Caco-2 (cell line): Measurements from ENCODE around the gene CTAGE4. TPM values are rescaled to one million over a fixed set of nuclear protein-coding genes. Genes with fewer than 3 reads are reported as not detected.
"Not testable (repeated sequence)": the region's sequence is repeated elsewhere in the genome, so short reads cannot be mapped to it uniquely, and the experiment has no call there.

Source experiments
- BruUV-seq: library from RNA; stranded (reverse); fragments of 400-500 nt; replicated peaks from 2 replicates; lab custom pipeline; 2021; lab: Mats Ljungman, UMichigan
- CTCF ChIA-PET: fragments of 300-600 bp; sonication (Branson Sonifier 250); formaldehyde crosslinking; loops from one replicate; lab custom pipeline; 2022; ENCODE audit warnings: antibody characterized with exemption; lab: Charles Lee
- POLR2A ChIA-PET: fragments of 300-600 bp; sonication (Branson Sonifier 250); formaldehyde crosslinking; loops from one replicate; lab custom pipeline; 2022; ENCODE audit warnings: antibody characterized with exemption; lab: Charles Lee
- DNase-seq, 2 experiments: peaks; one replicate each; pipeline versions ENCODE4 v3.0.0 to v3.0.0-alpha.2; 2020 to 2022
- H3K27me3 ChIP-seq: replicated peaks from 2 replicates; pipeline ENCODE4 v1.6.0; 2011; ENCODE audit warnings: low read length; ENCODE audit not compliant: control insufficient read depth, insufficient read depth
- H3K36me3 ChIP-seq: 2 replicates; pipeline ENCODE4 v1.5.1; 2011; ENCODE audit warnings: low read length; ENCODE audit not compliant: control insufficient read depth, insufficient read depth
- H3K4me1 ChIP-seq: fragments of 250-450 bp; sonication (Bioruptor Pico); 2 replicates; pipeline ENCODE4 v1.5.1; 2020; ENCODE audit warnings: mild to moderate bottlenecking
- H3K4me3 ChIP-seq: 2 replicates; pipeline ENCODE4 v1.5.1; 2011; ENCODE audit warnings: low read depth, mild to moderate bottlenecking, control low read depth, low read length
- H3K9me3 ChIP-seq: fragments of 250-450 bp; sonication (Bioruptor Pico); 2 replicates; pipeline ENCODE4 v1.5.1; 2020; ENCODE audit warnings: mild to moderate bottlenecking, moderate library complexity
- H3K27ac Mint-ChIP-seq: one replicate; pipeline ENCODE4 v1.8.0; 2022; ENCODE audit warnings: mixed read lengths; ENCODE audit not compliant: unreplicated experiment
- H3K27me3 Mint-ChIP-seq: one replicate; pipeline ENCODE4 v1.8.0; 2022; ENCODE audit warnings: mixed read lengths; ENCODE audit not compliant: insufficient read depth, unreplicated experiment
- H3K36me3 Mint-ChIP-seq: one replicate; pipeline ENCODE4 v1.8.0; 2022; ENCODE audit warnings: mild to moderate bottlenecking, mixed read lengths; ENCODE audit not compliant: insufficient read depth, unreplicated experiment
- H3K4me1 Mint-ChIP-seq: one replicate; pipeline ENCODE4 v1.8.0; 2022; ENCODE audit warnings: low read depth, mixed read lengths; ENCODE audit not compliant: unreplicated experiment
- H3K4me3 Mint-ChIP-seq: one replicate; pipeline ENCODE4 v1.8.0; 2022; ENCODE audit warnings: mild to moderate bottlenecking, moderate library complexity, mixed read lengths; ENCODE audit not compliant: unreplicated experiment
- H3K9me3 Mint-ChIP-seq: one replicate; pipeline ENCODE4 v1.8.0; 2022; ENCODE audit warnings: mixed read lengths; ENCODE audit not compliant: unreplicated experiment
- intact Hi-C: fragments of 100-400 bp; cut with micrococcal nuclease; formaldehyde crosslinking; loops from one replicate; pipeline ENCODE4 v1.10.0; 2022; ENCODE audit not compliant: unreplicated experiment
- total RNA-seq: library from RNA; stranded (reverse); gene quantifications from 2 replicates; pipeline ENCODE4 v1.2.3, GENCODE V29; 2022

CTAGE4 gene
- total RNA-seq, 1 experiment from 2014 or later, result not detected

GRCh38 chr7:144217200-144217599 is 33.9 kb downstream of the CTAGE4 start:
- H3K27me3 ChIP-seq, H3K36me3 ChIP-seq, CTCF ChIA-PET, POLR2A ChIA-PET, H3K9me3 ChIP-seq, H3K4me1 ChIP-seq, H3K4me3 Mint-ChIP-seq, intact Hi-C loops, H3K36me3 Mint-ChIP-seq, H3K27me3 Mint-ChIP-seq, BruUV-seq, H3K27ac Mint-ChIP-seq, H3K4me3 ChIP-seq, H3K4me1 Mint-ChIP-seq, DNase-seq, H3K9me3 Mint-ChIP-seq: not testable (repeated sequence)

GRCh38 chr7:144218581-144218980 is 35.3 kb downstream of the CTAGE4 start:
- DNase-seq, H3K9me3 Mint-ChIP-seq, H3K9me3 ChIP-seq, H3K27me3 ChIP-seq, CTCF ChIA-PET, H3K27me3 Mint-ChIP-seq, H3K4me3 ChIP-seq, POLR2A ChIA-PET, H3K36me3 ChIP-seq, H3K4me1 ChIP-seq, H3K27ac Mint-ChIP-seq, intact Hi-C loops, H3K4me3 Mint-ChIP-seq, BruUV-seq, H3K4me1 Mint-ChIP-seq, H3K36me3 Mint-ChIP-seq: not testable (repeated sequence)

- BruUV-seq, H3K4me1 ChIP-seq, H3K36me3 Mint-ChIP-seq, H3K27ac Mint-ChIP-seq, H3K9me3 ChIP-seq, POLR2A ChIA-PET, CTCF ChIA-PET, H3K4me3 Mint-ChIP-seq, H3K27me3 ChIP-seq, H3K9me3 Mint-ChIP-seq, H3K4me1 Mint-ChIP-seq, H3K36me3 ChIP-seq, H3K27me3 Mint-ChIP-seq, DNase-seq, intact Hi-C loops, H3K4me3 ChIP-seq: not testable (repeated sequence)
Measured at GRCh38 chr7:144219149-144219548, 35.9 kb downstream of the CTAGE4 start.

GRCh38 chr7:144220531-144220930 is 37.3 kb downstream of the CTAGE4 start:
- H3K4me1 Mint-ChIP-seq, H3K27ac Mint-ChIP-seq, H3K27me3 Mint-ChIP-seq, H3K36me3 ChIP-seq, H3K4me3 Mint-ChIP-seq, DNase-seq, H3K4me3 ChIP-seq, H3K9me3 Mint-ChIP-seq, H3K27me3 ChIP-seq, intact Hi-C loops, H3K9me3 ChIP-seq, CTCF ChIA-PET, POLR2A ChIA-PET, BruUV-seq, H3K36me3 Mint-ChIP-seq, H3K4me1 ChIP-seq: not testable (repeated sequence)

GRCh38 chr7:144223675-144224074 is 40.4 kb downstream of the CTAGE4 start:
- POLR2A ChIA-PET, H3K4me3 ChIP-seq, H3K9me3 Mint-ChIP-seq, H3K4me1 ChIP-seq, H3K9me3 ChIP-seq, BruUV-seq, H3K4me1 Mint-ChIP-seq, DNase-seq, H3K27me3 ChIP-seq, H3K27me3 Mint-ChIP-seq, H3K36me3 ChIP-seq, intact Hi-C loops, CTCF ChIA-PET, H3K27ac Mint-ChIP-seq, H3K36me3 Mint-ChIP-seq, H3K4me3 Mint-ChIP-seq: not testable (repeated sequence)

- DNase-seq, H3K27me3 ChIP-seq, H3K4me3 ChIP-seq, H3K4me1 ChIP-seq, H3K27me3 Mint-ChIP-seq, intact Hi-C loops, H3K27ac Mint-ChIP-seq, H3K36me3 Mint-ChIP-seq, CTCF ChIA-PET, H3K36me3 ChIP-seq, H3K4me3 Mint-ChIP-seq, POLR2A ChIA-PET, H3K4me1 Mint-ChIP-seq, H3K9me3 ChIP-seq, H3K9me3 Mint-ChIP-seq, BruUV-seq: not testable (repeated sequence)
Measured at GRCh38 chr7:144226866-144227265, 43.6 kb downstream of the CTAGE4 start.

- H3K27me3 ChIP-seq, H3K27ac Mint-ChIP-seq, H3K27me3 Mint-ChIP-seq, H3K36me3 Mint-ChIP-seq, H3K36me3 ChIP-seq, H3K4me1 Mint-ChIP-seq, H3K9me3 ChIP-seq, CTCF ChIA-PET, BruUV-seq, POLR2A ChIA-PET, DNase-seq, H3K9me3 Mint-ChIP-seq, H3K4me1 ChIP-seq, intact Hi-C loops, H3K4me3 ChIP-seq, H3K4me3 Mint-ChIP-seq: not testable (repeated sequence)
Measured at GRCh38 chr7:144228810-144229209, 45.5 kb downstream of the CTAGE4 start.
